ENCODE measurements around the gene GABBR2.
"Not testable (repeated sequence)": the region's sequence is repeated elsewhere in the genome, so short reads cannot be mapped to it uniquely, and the experiment has no call there.

The GABBR2 gene

DNA sequence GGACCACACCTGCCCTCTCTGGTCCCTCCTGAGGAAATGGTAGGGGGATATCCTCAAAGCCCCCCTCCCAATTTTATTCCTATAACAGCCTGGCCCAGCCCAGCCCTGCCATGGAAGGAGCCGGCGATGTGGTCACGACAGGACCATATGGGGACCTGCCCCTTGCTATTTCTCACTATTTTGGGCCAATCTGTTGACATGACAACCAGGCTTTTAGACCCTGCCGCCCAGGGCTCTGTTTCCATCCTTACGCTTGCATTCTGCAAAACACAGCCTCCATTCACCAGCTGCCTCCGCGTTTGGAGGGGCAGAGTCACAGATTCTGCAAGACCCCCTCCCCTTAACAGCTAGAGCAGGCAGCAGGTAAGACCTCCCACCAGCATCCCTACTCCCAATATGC, 112.2 kb downstream of the GABBR2 start:
- no peak for DNase-seq (ENCODE audit: low spot score)

DNA sequence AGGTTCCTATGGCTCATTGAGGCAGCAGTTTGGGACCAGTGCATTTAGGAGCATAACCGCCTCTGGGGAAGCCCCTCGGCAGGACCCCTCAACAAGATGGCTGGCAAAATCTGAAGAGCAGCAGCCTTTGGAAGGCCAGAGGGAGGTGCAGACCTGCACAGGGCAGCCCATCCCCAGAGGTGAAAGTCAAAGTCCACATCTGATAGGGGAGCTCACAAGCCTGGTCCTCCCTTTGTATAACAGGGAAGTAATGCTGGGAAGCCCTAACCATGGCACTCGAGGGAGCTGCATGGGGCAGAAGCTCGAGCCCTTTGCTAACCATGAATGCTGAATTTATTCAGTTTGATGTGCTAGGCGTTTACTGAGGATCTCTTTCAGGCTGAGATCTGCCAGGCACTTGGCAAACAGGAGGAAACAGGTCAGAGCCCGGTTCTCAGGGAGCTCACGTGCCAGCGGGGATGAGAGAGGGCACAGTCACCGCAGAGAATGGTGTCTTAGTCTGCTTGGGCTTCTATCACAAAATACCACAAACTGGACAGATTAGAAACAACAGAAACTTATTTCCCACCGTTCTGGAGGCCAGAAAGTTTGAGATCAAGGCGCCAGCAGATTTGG, 114.1 kb downstream of the GABBR2 start:
- no peak for DNase-seq (ENCODE audit: low spot score)

DNA sequence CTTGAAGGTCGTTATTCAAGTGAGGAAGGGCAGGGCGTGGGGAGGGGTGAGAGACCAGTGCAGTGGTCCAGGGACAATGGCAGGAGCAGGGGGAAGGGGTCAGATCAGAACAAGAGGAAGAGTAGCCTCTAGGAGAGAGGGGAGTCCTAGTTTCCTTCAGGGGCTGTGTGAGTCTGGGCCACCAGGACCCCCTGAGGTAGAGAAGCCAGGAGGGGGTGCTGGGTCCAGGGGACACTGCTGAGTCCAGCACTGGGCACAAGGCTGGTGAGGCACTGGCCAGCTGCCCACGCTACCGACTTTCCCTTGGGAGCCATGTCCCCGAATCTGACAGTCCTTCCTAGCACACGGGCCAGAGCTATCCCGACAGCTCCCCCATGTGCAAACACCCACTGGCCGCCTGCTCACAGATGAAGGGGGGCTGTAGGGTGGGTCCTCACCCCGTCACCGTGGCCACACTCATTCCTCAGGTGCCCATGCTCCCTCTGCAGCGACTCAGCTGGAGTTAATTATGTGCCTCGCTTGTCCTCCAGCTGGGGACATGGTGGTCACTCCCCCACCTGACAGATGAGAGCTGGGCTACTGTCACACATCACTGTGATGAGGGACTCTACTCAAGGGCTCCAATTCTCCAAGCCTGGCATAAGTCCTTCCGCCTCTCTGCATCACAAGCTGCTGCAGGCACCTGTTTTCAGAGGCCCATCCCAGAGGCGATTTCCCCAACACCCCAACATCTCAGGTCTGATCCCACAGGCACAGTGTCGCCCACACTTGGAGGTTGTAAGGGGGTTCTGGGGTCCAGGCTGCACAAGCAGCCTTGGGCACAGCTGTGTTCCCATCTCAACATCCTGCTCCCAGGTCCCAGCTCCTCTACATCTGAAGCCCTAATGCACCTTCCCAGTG, 115.1 kb downstream of the GABBR2 start:
- DNase-seq (ENCODE audit: low spot score): no peak

GRCh38 chr9:98591696-98592095, 117.0 kb downstream of the GABBR2 start:
- DNase-seq (ENCODE audit: low spot score): no peak

GRCh38 chr9:98590101-98590500, 118.6 kb downstream of the GABBR2 start:
- no peak for DNase-seq (ENCODE audit: low spot score)

DNA sequence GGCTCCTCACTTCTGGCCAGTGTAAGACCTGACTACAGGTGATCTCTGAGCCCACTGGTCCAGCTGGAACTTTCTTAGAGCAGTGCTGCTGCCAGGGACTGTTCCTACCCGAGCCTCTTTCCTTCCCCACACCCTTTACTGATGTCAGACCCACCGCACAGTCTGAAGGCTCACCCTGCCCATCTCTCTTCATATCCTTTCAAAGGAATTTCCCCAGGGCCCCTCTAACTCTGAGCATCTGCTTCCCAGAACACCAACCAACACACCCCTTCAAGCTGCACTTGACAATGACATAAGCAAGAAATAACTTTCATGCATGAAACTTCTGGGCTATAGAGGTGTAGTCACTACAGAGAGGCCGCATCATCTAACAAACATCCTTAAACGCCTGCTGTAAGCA, 119.6 kb downstream of the GABBR2 start:
- no peak for DNase-seq (ENCODE audit: low spot score)

DNA sequence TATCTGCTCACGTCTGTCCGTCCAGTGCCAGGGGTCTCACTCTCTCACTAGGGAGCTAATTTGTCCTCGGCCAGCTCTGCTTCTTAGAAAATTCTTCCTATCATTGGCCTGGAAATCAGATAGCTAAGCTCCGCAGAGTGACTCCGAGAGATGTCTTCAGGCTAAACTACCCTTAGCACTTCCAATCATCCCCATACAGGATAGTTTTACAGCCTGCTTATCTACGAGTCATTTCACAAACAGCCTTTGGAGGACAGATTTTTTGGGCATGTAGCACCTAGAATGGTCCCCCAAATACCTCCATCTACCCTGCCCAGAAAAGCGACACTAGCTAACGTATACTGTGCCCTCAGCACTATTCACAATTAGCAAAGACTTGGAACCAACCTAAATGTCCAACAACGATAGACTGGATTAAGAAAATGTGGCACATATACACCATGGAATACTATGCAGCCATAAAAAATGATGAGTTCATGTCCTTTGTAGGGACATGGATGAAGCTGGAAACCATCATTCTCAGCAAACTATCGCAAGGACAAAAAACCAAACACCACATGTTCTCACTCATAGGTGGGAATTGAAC, 123.8 kb downstream of the GABBR2 start:
- DNase-seq (ENCODE audit: low spot score): not testable (repeated sequence)

- no peak for DNase-seq (ENCODE audit: low spot score)
These were observed 124.7 kb downstream of the GABBR2 start for GRCh38 chr9:98584059-98584458.

DNA sequence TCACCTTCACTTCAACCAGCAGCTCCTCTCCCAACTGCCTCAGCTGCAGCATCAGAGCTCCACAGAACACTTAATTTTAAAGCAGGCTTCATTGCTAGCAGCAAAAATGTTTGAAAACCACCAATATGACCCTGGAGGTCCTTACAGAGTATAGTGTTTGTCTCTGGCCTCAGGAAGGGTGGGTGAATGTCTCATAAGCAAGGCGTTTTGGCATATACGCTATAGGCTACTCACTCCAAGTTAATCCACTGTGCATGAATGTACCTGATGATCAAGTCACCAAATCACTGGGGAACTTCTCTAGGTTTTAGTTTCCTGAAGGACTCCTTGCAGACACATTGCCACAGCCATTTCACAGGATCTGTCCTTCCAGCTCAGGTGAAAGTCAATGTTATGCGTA, 125.3 kb downstream of the GABBR2 start:
- no peak for DNase-seq (ENCODE audit: low spot score)

GRCh38 chr9:98580956-98581355, 127.8 kb downstream of the GABBR2 start:
- no peak for DNase-seq (ENCODE audit: low spot score)

DNA sequence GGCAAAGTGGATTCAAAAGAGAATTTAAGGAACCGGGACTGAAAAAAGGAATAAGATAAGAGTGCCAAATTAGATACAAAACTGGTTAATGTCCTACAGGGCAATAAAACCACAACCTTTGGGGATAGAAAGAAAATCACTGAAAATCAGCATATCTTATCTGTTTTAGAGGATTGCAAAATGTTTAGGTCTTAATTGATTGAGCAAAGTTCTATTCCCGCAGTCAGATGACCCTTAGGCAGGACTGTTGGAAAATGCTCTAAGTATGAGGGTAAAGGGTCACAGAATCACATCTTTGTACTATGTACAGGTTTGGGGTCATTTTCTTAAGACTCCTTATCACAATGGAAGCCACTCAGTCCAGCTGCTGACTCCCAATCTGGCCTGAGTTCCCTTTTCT, 129.0 kb downstream of the GABBR2 start:
- no peak for DNase-seq (ENCODE audit: low spot score)

DNA sequence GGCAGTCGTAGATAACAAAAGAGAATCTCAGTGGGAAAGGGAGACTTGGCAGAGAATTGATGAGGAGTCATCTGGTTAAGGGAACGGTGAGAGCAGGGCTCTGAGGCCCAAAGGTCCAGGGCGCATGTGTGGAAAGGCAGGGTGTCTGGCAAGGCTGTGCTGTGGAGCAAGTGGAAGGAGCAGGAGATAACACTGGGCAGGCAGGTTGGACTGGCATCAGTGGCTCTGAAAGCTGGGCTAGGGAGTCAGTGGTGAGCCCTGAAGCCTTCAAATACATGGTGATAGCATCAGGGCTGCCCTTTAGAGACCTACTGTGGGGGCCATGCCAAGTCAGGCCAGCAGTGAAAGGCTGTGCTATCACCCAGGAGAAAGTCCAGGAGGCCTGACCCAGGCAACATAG, 131.3 kb downstream of the GABBR2 start:
- no peak for DNase-seq (ENCODE audit: low spot score)

GRCh38 chr9:98576859-98577258, 131.9 kb downstream of the GABBR2 start:
- no peak for DNase-seq (ENCODE audit: low spot score)

GRCh38 chr9:98576354-98576753, 132.4 kb downstream of the GABBR2 start:
- no peak for DNase-seq (ENCODE audit: low spot score)

GRCh38 chr9:98575379-98576346, 133.1 kb downstream of the GABBR2 start:
- no peak for DNase-seq (ENCODE audit: low spot score)

GRCh38 chr9:98573749-98574278, 134.9 kb downstream of the GABBR2 start:
- no peak for DNase-seq (ENCODE audit: low spot score)

GRCh38 chr9:98572796-98573195, 135.9 kb downstream of the GABBR2 start:
- DNase-seq (ENCODE audit: low spot score): no peak

GRCh38 chr9:98572054-98572627, 136.6 kb downstream of the GABBR2 start:
- DNase-seq (ENCODE audit: low spot score): no peak

GRCh38 chr9:98571643-98572042, 137.1 kb downstream of the GABBR2 start:
- DNase-seq (ENCODE audit: low spot score): no peak

GRCh38 chr9:98570663-98571440, 137.9 kb downstream of the GABBR2 start:
- DNase-seq (ENCODE audit: low spot score): no peak

GRCh38 chr9:98570055-98570454, 138.7 kb downstream of the GABBR2 start:
- DNase-seq (ENCODE audit: low spot score): no peak
